ENCODE results near the gene TEC.

DNA sequence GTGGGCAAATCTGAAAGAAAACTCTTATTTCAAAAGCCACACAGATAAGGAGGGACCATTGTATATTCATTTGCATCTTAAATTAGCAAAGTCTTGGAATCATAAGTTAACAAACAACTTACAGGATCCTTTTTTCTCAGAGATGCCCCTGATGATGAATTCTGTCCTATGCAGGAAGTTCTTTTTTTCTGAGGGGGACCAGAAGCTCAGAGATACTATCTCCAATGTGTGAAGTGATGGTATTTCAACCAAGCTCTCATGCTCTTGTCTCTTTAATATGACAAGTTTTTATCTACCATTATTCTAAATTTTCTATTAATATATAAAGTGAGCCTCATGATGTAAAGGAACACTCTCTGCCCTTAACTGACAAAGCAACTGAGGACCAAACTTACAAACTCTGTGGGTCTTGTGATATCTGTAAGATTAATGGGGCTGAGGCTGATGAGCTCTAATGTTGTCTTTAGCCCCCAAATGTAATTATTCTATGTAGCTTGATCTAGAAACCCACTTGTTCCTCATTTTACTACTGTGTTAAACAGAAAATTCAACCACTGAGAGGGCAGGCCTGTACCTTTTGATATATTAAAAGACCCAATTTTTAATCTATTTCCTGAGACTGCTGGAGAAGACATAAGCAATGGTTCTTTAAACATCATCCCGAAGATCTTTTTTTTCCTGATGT is 27.0 kb downstream of the TEC start:
- TF ChIP-seq CTCF (conservative IDR thresholded peaks at IDR 0.05; ENCODE audit: low read length) (no peak), EZH2phosphoT487 (IDR thresholded peaks at IDR 0.05; ENCODE audit: borderline replicate concordance, low read depth, low read length) (no peak)
